GM10266 (cell line): Measurements from ENCODE around the gene SCNN1A.
A peak's percentile ranks its signal among the peaks of the same experiment; 100 is the strongest.

Experiments
- DNase-seq: peaks from one replicate; pipeline ENCODE4 v3.0.0; 2012; ENCODE audit errors: extremely low spot score
- TF ChIP-seq, protein P1 (sequence below): IDR thresholded peaks from 2 replicates; pipeline ENCODE4 v1.5.1; 2012; ENCODE audit warnings: mild to moderate bottlenecking, low read depth; ENCODE audit not compliant: control insufficient read depth, insufficient read depth; ENCODE audit errors: missing control alignments

Gene SCNN1A

DNA sequence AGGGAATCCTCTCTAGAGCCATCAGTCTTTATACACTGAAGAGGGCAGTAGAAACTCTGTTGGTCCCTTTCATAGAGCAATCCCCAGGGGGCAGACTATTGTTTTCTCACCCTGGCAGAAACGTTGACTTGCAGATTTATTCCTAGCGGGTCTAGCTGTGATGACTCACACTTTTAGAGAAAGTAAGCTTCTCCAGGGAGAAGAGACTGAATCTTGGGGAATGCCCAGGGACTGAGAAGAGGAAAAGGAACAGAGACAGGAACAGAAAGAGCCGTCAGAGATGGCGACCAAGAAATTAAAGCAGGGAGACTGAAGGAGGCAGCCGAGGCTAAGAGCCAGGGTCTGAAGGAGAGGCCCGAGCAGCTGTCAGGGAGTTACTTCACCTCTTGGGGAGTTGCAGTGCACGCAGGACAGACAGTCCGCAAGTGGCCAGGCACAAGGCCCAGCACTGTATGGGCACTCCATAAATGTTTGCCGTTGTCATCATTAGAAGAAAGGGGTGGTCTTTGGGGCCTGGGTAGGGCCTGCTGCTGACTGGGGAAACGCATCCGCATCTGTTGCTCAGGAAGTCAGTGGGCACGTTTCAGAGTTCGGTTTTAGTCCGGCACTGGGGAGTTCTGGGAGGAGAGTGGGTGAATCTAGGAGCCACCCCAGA, 51.9 kb downstream of the SCNN1A start:
- peak; percentile 80 for DNase-seq

DNA sequence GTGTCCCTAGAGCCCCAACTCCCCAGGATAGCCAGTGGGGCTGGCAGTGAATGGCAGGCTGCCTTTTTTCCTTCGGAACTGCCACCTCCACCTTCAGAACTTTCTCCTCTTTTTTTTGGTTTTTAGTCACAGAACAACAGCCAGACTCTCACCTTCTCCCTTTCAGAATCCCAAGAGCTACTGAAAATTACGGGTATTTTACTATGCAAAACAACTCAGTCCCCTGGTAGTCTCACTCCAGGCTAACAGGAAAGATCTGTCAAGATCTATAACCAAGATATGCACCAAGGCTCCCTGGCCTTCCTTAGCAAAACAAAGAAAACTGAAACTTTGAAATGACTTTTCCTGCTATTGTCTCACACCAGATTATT, 52.4 kb downstream of the SCNN1A start:
- TF ChIP-seq, protein P1, sequence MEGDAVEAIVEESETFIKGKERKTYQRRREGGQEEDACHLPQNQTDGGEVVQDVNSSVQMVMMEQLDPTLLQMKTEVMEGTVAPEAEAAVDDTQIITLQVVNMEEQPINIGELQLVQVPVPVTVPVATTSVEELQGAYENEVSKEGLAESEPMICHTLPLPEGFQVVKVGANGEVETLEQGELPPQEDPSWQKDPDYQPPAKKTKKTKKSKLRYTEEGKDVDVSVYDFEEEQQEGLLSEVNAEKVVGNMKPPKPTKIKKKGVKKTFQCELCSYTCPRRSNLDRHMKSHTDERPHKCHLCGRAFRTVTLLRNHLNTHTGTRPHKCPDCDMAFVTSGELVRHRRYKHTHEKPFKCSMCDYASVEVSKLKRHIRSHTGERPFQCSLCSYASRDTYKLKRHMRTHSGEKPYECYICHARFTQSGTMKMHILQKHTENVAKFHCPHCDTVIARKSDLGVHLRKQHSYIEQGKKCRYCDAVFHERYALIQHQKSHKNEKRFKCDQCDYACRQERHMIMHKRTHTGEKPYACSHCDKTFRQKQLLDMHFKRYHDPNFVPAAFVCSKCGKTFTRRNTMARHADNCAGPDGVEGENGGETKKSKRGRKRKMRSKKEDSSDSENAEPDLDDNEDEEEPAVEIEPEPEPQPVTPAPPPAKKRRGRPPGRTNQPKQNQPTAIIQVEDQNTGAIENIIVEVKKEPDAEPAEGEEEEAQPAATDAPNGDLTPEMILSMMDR = no peak
- DNase-seq = no peak

More for the DNA sequence above, 51.9 kb downstream of the SCNN1A start:
- TF ChIP-seq, protein P1 = peak; percentile 48

DNA sequence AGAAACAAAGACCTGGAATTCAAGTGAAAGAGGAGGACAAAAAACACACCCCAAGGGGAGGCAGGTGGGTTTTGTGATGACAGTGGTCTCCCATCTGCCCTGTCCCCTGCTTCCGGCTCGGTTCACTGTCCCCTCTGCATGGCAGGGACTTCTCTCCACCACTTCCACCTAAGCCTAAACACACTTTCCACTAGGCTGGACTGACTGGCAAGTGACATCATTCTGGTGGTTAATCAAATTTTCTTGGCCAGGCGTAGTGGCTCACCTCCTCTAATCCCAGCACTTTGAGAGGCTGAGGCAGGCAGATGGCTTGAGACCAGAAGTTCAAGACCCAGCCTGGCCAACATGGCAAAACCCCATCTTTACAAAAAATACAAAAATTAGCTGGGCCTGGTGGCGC, 53.0 kb downstream of the SCNN1A start:
- no peak for DNase-seq
- TF ChIP-seq, protein P1 = no peak

DNA sequence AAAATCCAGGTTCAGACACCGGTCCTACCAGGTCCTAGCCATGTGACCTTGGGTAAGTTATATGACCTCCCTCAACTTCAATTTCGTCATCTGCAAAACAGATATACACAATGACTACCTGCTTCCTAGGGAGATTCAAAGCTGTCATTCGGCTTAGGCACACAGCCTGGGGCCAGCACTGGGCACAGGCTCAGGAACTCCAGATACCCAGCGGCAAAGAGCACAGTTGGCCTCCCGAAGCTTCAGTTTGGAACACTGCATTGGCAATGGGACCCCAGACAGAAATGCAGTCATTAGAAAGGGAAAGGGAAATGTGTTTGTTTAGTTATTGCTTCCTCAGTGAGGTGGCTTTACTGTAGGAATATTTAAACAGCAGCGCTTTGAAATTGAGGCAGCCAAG, 53.5 kb downstream of the SCNN1A start:
- DNase-seq = no peak
- TF ChIP-seq, protein P1 = no peak

DNA sequence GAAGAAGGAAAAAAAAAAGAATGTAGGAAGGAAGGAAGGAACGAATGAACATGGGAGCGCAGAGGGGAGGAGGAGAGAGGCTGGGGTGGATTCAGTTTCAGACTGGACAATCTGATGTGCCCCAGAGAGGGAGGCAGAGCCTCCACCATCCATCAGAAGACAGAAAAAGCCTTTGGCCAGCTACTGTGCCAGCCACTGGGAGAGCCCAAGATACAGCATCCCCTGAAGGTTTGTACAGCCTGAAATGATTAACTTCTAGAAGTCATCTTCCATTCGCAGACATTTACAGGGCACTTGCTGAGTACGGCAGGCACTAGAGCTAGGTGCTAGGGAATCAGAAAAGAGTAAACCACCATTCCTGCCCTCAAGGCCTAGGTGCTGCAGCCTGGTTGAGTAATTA, 55.9 kb downstream of the SCNN1A start:
- DNase-seq = no peak
- TF ChIP-seq, protein P1 = no peak

DNA sequence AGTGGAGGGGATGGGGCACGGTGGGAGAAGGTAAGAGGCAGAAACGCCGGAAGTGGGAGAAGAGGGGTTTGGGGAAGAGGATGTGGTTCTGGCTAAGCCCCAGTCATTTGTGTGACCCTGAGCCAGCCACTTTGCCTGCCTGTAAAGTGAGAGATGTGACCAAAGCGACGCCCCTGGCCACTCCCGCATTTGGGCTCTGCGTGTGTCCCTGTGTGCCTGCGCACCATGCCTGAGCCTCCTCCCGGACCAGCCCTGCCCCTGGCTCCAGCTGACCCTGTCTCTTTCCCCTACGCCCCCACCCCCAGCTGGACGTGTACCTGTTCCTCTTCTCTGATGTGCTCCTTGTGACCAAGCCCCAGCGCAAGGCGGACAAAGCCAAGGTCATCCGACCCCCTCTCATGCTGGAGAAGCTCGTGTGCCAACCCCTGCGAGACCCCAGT, 56.9 kb downstream of the SCNN1A start:
- TF ChIP-seq, protein P1 = no peak
- DNase-seq = no peak

DNA sequence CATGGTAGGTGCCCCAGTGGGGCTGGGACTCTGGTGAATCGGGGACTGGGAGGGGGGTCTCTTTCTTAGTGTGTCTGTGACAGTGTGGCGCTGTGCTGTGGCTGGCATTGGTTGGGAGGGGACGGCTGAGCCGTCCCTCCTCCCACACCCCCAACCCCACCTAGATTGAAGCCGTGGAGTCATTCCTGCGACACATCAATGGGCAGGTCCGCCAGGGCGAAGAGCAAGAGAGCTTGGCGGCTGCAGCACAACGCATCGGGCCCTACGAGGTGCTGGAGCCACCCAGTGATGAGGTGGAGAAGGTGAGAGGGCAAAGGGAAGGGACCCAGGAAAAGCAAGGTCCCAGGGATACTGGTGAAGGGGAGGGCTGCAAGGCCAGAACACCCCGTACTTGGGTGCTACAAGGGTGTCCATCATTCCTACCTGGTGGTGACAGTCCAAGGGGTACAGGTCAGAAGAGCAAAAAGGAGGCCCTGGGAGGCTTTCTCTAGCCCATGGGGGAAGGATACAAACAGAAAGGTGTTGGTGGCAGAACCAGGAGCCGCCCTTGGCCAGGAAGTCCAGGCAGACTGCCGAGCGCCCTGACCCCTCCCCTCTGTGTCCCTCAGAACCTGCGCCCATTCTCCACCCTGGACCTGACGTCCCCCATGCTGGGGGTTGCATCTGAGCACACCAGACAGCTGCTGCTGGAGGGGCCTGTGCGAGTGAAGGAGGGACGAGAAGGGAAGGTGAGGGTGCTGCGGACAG, 57.5 kb downstream of the SCNN1A start:
- TF ChIP-seq, protein P1 = no peak

More for the DNA sequence above, 57.5 kb downstream of the SCNN1A start:
- DNase-seq = no peak
